CD14-positive monocyte (primary cell): ENCODE data around the gene KIAA0513. TPM values are rescaled to one million over a fixed set of nuclear protein-coding genes. Genes with fewer than 3 reads are reported as not detected.

ENCODE experiments used
- DNase-seq, 3 donors: peaks; one replicate each; pipeline ENCODE4 v3.0.0-alpha.2; 2011 to 2022
- H2AFZ ChIP-seq: 2 replicates; pipeline ENCODE4 v1.6.0; 2012; ENCODE audit warnings: mild to moderate bottlenecking, low read depth, low read length, inconsistent platforms; ENCODE audit not compliant: insufficient read depth, poor library complexity, severe bottlenecking
- H3K27ac ChIP-seq, 2 donors: 1 replicate in 1 of 2; 2 replicates in 1 of 2; pipeline ENCODE4 v1.5.1; 2012 to 2013; ENCODE audit warnings: low read length in 2 of 2, control low read depth in 1 of 2, inconsistent platforms in 1 of 2, low read depth in 1 of 2, mild to moderate bottlenecking in 1 of 2
- H3K27me3 ChIP-seq, 2 donors: one replicate each; pipeline versions ENCODE4 v1.6.0 to v1.6.1; 2011 to 2013; ENCODE audit warnings: low read length in 2 of 2; ENCODE audit not compliant: control insufficient read depth in 2 of 2, insufficient read depth in 2 of 2
- H3K36me3 ChIP-seq, 2 donors: replicated peaks in 1 of 2; 1 replicate in 1 of 2; 2 replicates in 1 of 2; pipeline versions ENCODE4 v1.5.1 to v1.6.1; 2012 to 2013; ENCODE audit warnings: low read length in 2 of 2, control low read depth in 1 of 2, inconsistent platforms in 1 of 2, mild to moderate bottlenecking in 1 of 2; ENCODE audit not compliant: insufficient read depth in 2 of 2, control insufficient read depth in 1 of 2
- H3K4me1 ChIP-seq, 2 donors: 1 replicate in 1 of 2; 2 replicates in 1 of 2; pipeline versions ENCODE4 v1.5.1 to v1.6.1; 2012 to 2013; ENCODE audit warnings: low read length in 2 of 2, control low read depth in 1 of 2, inconsistent platforms in 1 of 2, mild to moderate bottlenecking in 1 of 2, moderate library complexity in 1 of 2; ENCODE audit not compliant: insufficient read depth in 2 of 2, control insufficient read depth in 1 of 2
- H3K4me2 ChIP-seq: replicated peaks from 2 replicates; pipeline ENCODE3; 2012; ENCODE audit warnings: low read length, moderate library complexity, mild to moderate bottlenecking; ENCODE audit not compliant: poor library complexity, severe bottlenecking; ENCODE audit errors: extremely low read depth
- H3K4me3 ChIP-seq, 3 experiments: fragments of 200-600 bp in 1 of 3; sonication (generic) in 1 of 3; replicated peaks in 1 of 3; 1 replicate in 2 of 3; 2 replicates in 1 of 3; pipeline ENCODE4 v1.5.1; 2011 to 2013; ENCODE audit warnings: low read length in 3 of 3, mild to moderate bottlenecking in 3 of 3, control low read depth in 2 of 3, low read depth in 2 of 3, inconsistent platforms in 1 of 3, moderate library complexity in 1 of 3
- H3K79me2 ChIP-seq: 2 replicates; pipeline ENCODE4 v1.6.0; 2012; ENCODE audit warnings: mild to moderate bottlenecking, control low read depth, inconsistent platforms, low read length, moderate library complexity; ENCODE audit not compliant: insufficient read depth
- H3K9ac ChIP-seq: 2 replicates; pipeline ENCODE4 v1.6.0; 2017; ENCODE audit warnings: low read length, mild to moderate bottlenecking; ENCODE audit not compliant: insufficient read depth, poor library complexity, severe bottlenecking
- H3K9me3 ChIP-seq, 2 donors: replicated peaks in 1 of 2; 1 replicate in 1 of 2; 2 replicates in 1 of 2; pipeline versions ENCODE4 v1.5.1 to v1.6.1; 2012 to 2013; ENCODE audit warnings: low read length in 2 of 2, control low read depth in 1 of 2; ENCODE audit not compliant: control insufficient read depth in 1 of 2, insufficient read depth in 1 of 2
- H4K20me1 ChIP-seq: 2 replicates; pipeline ENCODE4 v1.6.0; 2012; ENCODE audit warnings: mild to moderate bottlenecking, low read length, control low read depth, moderate library complexity; ENCODE audit not compliant: insufficient read depth
- H3K27ac Mint-ChIP-seq, 7 donors: one replicate each; pipeline ENCODE4 v1.8.0; 2020; ENCODE audit warnings: mild to moderate bottlenecking in 7 of 7, mixed read lengths in 7 of 7, moderate library complexity in 6 of 7, inconsistent platforms in 2 of 7
- H3K27me3 Mint-ChIP-seq, 3 donors: one replicate each; pipeline ENCODE4 v1.8.0; 2021 to 2022; ENCODE audit warnings: low read depth in 3 of 3, mild to moderate bottlenecking in 3 of 3, mixed read lengths in 3 of 3, moderate library complexity in 3 of 3, inconsistent platforms in 1 of 3
- H3K36me3 Mint-ChIP-seq, 2 donors: one replicate each; pipeline ENCODE4 v1.8.0; 2020; ENCODE audit warnings: mixed read lengths in 2 of 2, inconsistent platforms in 1 of 2, mild to moderate bottlenecking in 1 of 2
- H3K4me1 Mint-ChIP-seq: one replicate; pipeline ENCODE4 v1.8.0; 2020; ENCODE audit warnings: mild to moderate bottlenecking, mixed read lengths
- H3K4me3 Mint-ChIP-seq, 2 donors: one replicate each; pipeline ENCODE4 v1.8.0; 2020; ENCODE audit warnings: mild to moderate bottlenecking in 2 of 2, mixed read lengths in 2 of 2, moderate library complexity in 1 of 2
- H3K9me3 Mint-ChIP-seq, 7 donors: one replicate each; pipeline ENCODE4 v1.8.0; 2020 to 2022; ENCODE audit warnings: mixed read lengths in 7 of 7, mild to moderate bottlenecking in 6 of 7, moderate library complexity in 6 of 7, inconsistent platforms in 2 of 7
- CTCF ChIP-seq: fragments of 200-600 bp; IDR thresholded peaks from one replicate; pipeline ENCODE4 v1.8.0; 2022; ENCODE audit warnings: antibody characterized with exemption, mild to moderate bottlenecking
- WGBS: methylation state at CpG from one replicate; pipeline ENCODE4 v1.1.5; 2013; ENCODE audit warnings: missing lambda C conversion rate; ENCODE audit not compliant: insufficient coverage; 5-methylcytosine and 5-hydroxymethylcytosine counted together
- intact Hi-C, 2 donors: fragments of 100-400 bp; cut with micrococcal nuclease; formaldehyde crosslinking; loops; one replicate each; pipeline versions ENCODE4 v1.15.0 to v1.15.1; 2023
- polyA plus RNA-seq, 3 donors: library from polyadenylated mRNA; depleted of rRNA in 1 of 3; unstranded in 2 of 3; stranded (reverse) in 1 of 3; fragments of 300-500 nt in 2 of 3; fragments of >200 nt in 1 of 3; fragmentation: Illumina TruSeq in 2 of 3; gene quantifications; 1 replicate in 2 of 3; 2 replicates in 1 of 3; pipeline ENCODE4 v1.2.3, GENCODE V29; 2012 to 2021

Gene KIAA0513
- polyA plus RNA-seq, 3 donors: 21.4 to 77.5 (median 32.7) TPM

GRCh38 chr16:85007496-85008214 is 19.9 kb upstream of the KIAA0513 start:
- 80% methylated on average over 5 of the region's 7 CpGs for WGBS
- peak overlapping the region in 1 of 3 experiments; percentile 96 for H3K4me3 ChIP-seq
- H3K27ac ChIP-seq: peak overlapping the region; percentile 68 to 78
- DNase-seq: peak in 2 of 3 donors; percentile 39 to 52
- Mint-ChIP-seq H3K9me3 (peaks cover 0 to 4% (median 0%) of the 10 kb centered on the region in 7 donors), H3K36me3 (peaks cover 47 to 55% of the 10 kb centered on the region in 2 donors), H3K4me3 (peak overlapping the region; percentile 45 to 77), H3K4me1 (peaks cover 87% of the 10 kb centered on the region), H3K27me3 (peaks cover 0 to 2% (median 0%) of the 10 kb centered on the region in 3 donors), H3K27ac (peak overlapping the region; percentile 72 to 90 (median 88))
- H3K9ac ChIP-seq: no peak overlapping the region
- H3K4me2 ChIP-seq: peak overlapping the region; percentile 87
- H3K36me3 ChIP-seq: peaks cover 4 to 15% of the 10 kb centered on the region in 2 donors
- no peak overlapping the region for H2AFZ ChIP-seq
- no peaks in the 10 kb centered on the region for H3K27me3 ChIP-seq
- peaks cover 99% of the 10 kb centered on the region for H3K79me2 ChIP-seq
- no peaks in the 10 kb centered on the region for H4K20me1 ChIP-seq
- no peak for TF ChIP-seq CTCF
- peaks cover 85 to 91% of the 10 kb centered on the region in 2 donors for H3K4me1 ChIP-seq
- intact Hi-C loops: no loop called here
- no peaks in the 10 kb centered on the region for H3K9me3 ChIP-seq

- H2AFZ ChIP-seq: no peak overlapping the region
- peak overlapping the region; percentile 72 to 90 (median 88) for H3K27ac Mint-ChIP-seq
- H3K4me2 ChIP-seq: peak overlapping the region; percentile 87
- peak overlapping the region in 1 of 3 experiments; percentile 96 for H3K4me3 ChIP-seq
- WGBS: 5% methylated on average over 2 of the region's 3 CpGs
- peaks cover 80% of the 10 kb centered on the region for H3K4me1 Mint-ChIP-seq
- intact Hi-C loops: no loop called here
- H3K9me3 ChIP-seq: no peaks in the 10 kb centered on the region
- H3K27me3 ChIP-seq: no peaks in the 10 kb centered on the region
- H4K20me1 ChIP-seq: no peaks in the 10 kb centered on the region
- peaks cover 0 to 2% (median 0%) of the 10 kb centered on the region in 3 donors for H3K27me3 Mint-ChIP-seq
- no peak for TF ChIP-seq CTCF
- peak overlapping the region in 1 of 2 donors; percentile 72 for H3K4me3 Mint-ChIP-seq
- H3K9me3 Mint-ChIP-seq: peaks cover 0 to 4% (median 0%) of the 10 kb centered on the region in 7 donors
- peaks cover 4 to 15% of the 10 kb centered on the region in 2 donors for H3K36me3 ChIP-seq
- H3K27ac ChIP-seq: peak overlapping the region; percentile 37 to 78
- peaks cover 43 to 50% of the 10 kb centered on the region in 2 donors for H3K36me3 Mint-ChIP-seq
- H3K9ac ChIP-seq: no peak overlapping the region
- peaks cover 86 to 87% of the 10 kb centered on the region in 2 donors for H3K4me1 ChIP-seq
- H3K79me2 ChIP-seq: peaks cover 96% of the 10 kb centered on the region
- DNase-seq: peak in 2 of 3 donors; percentile 56 to 80
These were observed 19.3 kb upstream of the KIAA0513 start for GRCh38 chr16:85008271-85008670.
